Activated T-cell treated with anti-CD3 and anti-CD28 coated beads, Interleukin-2, amount 50 U/mL, for 4 hours (primary cell): ENCODE results near the gene SAMD8. TPM values are rescaled to one million over a fixed set of nuclear protein-coding genes. Genes with fewer than 3 reads are reported as not detected.
"Not testable (repeated sequence)": the region's sequence is repeated elsewhere in the genome, so short reads cannot be mapped to it uniquely, and the experiment has no call there.

Experiments
- ATAC-seq, 2 donors: fragments of 200-7000 bp; cut with Tn5 transposase; one replicate each; pipeline ENCODE4 v1.10.0; 2021
- DNase-seq: peaks from one replicate; pipeline ENCODE4 v3.0.0-alpha.2; 2020
- H3K27me3 Mint-ChIP-seq: one replicate; pipeline ENCODE4 v1.8.0; 2021; ENCODE audit warnings: low read depth, mixed read lengths
- H3K36me3 Mint-ChIP-seq: one replicate; pipeline ENCODE4 v1.8.0; 2022; ENCODE audit warnings: mixed read lengths; ENCODE audit not compliant: insufficient read depth
- H3K4me1 Mint-ChIP-seq: one replicate; pipeline ENCODE4 v1.8.0; 2021; ENCODE audit warnings: low read depth, mixed read lengths
- H3K4me3 Mint-ChIP-seq: one replicate; pipeline ENCODE4 v1.8.0; 2021; ENCODE audit warnings: mild to moderate bottlenecking, moderate library complexity, mixed read lengths
- H3K9me3 Mint-ChIP-seq: one replicate; pipeline ENCODE4 v1.8.0; 2021; ENCODE audit warnings: mixed read lengths
- total RNA-seq, 3 donors: library from RNA; stranded (reverse); gene quantifications; one replicate each; pipeline ENCODE4 v1.2.1, GENCODE V29; 2021

SAMD8 gene
- total RNA-seq, 3 donors from 2014 or later, result 12.7 to 16.8 (median 13.7) TPM

DNA sequence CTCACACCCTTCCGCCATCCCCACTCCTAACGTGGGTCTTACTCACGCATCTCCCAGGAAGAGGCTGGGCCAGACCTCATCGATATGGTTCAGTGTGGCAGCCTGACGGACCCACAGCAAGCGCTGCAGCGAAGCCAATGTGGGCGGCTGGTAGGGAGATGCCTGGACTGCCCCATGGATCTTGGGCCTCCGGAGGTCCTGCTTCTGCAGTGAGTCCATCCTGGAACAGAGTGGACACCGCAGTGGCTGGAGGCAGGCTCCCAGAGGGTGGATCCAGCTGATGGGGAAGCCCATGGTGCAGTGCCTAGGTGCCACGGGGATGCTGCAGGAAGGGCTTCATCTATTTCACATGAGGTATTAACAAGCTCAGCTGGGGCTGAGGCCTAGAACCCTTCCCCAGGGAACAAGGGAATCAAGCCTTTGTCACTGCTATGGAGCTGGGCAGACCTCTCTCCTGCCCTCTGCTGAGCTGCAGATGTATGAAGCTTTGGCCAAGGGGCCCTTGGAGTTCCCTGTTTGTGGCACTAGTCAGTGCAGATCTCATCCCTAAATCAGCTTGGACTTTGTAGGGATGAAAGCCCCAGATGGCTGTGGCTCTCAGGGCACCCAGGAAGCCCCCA, 13.7 kb upstream of the SAMD8 start:
- H3K9me3 Mint-ChIP-seq, result no peaks in the 10 kb centered on the region
- H3K4me3 Mint-ChIP-seq, result no peak overlapping the region
- no peaks in the 10 kb centered on the region for H3K36me3 Mint-ChIP-seq
- no peak for ATAC-seq
- H3K4me1 Mint-ChIP-seq, result peaks cover 3% of the 10 kb centered on the region
- no peak for DNase-seq
- H3K27me3 Mint-ChIP-seq, result no peaks in the 10 kb centered on the region

DNA sequence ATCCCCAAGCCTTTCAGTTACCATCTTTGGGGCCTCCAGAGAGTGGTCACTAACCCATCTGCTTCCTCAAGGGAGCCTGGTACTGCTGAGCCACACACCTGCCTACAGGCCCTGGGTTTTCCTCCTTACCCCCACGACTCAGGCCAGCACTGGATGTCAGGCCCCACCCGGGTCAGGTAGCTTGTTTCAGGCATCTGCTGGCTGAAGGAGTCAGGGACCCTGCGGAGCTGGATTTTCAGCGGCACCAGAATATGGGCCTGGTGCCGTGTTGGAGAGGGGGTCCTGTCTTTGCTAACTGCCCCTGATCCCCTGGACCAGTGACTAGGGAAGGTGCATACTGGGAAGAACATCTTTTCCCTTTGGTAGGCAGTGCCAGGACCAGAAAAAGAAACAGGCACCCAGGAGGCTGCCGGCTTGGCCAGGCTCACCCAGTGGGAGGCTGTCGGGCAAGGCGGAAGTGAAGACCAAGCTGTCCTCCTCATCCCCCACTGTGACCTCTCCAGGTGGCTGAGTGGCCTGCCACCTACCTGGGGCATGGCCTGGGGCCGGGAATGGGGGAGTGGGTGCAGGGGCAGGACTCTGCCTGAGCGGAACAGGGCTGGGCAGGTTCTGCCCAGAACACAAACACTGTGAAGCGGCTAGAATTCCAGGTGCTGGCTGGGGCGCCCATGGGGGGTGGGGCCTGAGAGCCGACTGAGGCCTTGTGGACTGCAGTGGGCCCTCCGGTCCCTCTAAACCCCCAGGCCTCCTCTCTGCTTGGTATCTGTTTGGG, 12.4 kb upstream of the SAMD8 start:
- DNase-seq, result no peak
- no peak for ATAC-seq
- no peak overlapping the region for H3K4me3 Mint-ChIP-seq
- H3K36me3 Mint-ChIP-seq, result no peaks in the 10 kb centered on the region
- H3K4me1 Mint-ChIP-seq, result peaks cover 3% of the 10 kb centered on the region
- no peaks in the 10 kb centered on the region for H3K27me3 Mint-ChIP-seq
- no peaks in the 10 kb centered on the region for H3K9me3 Mint-ChIP-seq

DNA sequence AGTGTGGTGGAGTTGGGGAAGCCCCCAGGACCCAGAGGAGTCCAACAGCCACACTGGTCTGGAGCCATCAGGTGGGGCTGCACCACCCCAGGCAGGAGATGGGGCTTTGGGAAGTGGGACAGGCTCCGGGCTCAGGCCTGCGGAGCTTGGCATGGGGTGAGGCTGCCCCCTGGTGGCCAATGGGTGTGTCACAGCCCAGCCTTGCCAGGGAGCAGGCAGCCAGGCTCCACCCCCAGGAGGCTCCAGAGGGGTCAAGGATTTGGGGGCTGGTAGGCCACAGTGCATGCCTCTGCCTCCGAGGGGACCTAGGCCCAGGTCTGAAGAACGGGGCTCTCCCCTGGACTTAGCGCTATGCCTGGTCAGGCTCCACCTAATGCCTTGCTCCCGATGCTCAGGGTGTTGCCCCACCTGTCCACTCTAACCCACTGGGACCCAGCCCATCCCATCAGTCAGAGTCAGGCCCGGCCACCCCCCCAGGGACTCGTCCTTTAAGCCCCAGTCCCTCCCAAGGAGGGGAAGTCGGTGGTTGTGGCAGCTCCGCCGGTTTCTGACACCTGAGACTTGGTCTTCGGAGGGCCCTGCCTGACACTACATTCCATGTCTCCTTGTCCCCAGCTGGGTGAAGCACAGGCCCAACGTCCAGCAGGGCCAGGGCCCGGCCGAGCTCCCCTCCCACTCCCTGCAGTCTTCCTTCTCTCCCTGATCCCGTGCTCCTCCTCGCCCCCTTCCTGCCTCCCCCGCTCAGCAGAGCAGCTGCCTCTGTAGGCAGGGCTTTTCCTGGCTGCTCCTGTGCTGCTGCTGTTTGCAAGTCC, 11.3 kb upstream of the SAMD8 start:
- peak; percentile 93 to 95 for ATAC-seq
- Mint-ChIP-seq H3K4me3 (no peak overlapping the region), H3K4me1 (peaks cover 3% of the 10 kb centered on the region), H3K27me3 (no peaks in the 10 kb centered on the region), H3K36me3 (no peaks in the 10 kb centered on the region), H3K9me3 (no peaks in the 10 kb centered on the region)
- DNase-seq, result peak; percentile 83

GRCh38 chr10:75100764-75101291, 10.6 kb upstream of the SAMD8 start:
- DNase-seq (no peak), ATAC-seq (no peak)
- Mint-ChIP-seq H3K9me3 (no peaks in the 10 kb centered on the region), H3K36me3 (no peaks in the 10 kb centered on the region), H3K4me1 (peaks cover 3% of the 10 kb centered on the region), H3K4me3 (no peak overlapping the region), H3K27me3 (no peaks in the 10 kb centered on the region)

- no peak for ATAC-seq
- Mint-ChIP-seq H3K36me3 (no peaks in the 10 kb centered on the region), H3K4me1 (peaks cover 3% of the 10 kb centered on the region), H3K9me3 (no peaks in the 10 kb centered on the region), H3K4me3 (no peak overlapping the region), H3K27me3 (no peaks in the 10 kb centered on the region)
- no peak for DNase-seq
Observed at GRCh38 chr10:75101416-75102251, 9.8 kb upstream of the SAMD8 start.

DNA sequence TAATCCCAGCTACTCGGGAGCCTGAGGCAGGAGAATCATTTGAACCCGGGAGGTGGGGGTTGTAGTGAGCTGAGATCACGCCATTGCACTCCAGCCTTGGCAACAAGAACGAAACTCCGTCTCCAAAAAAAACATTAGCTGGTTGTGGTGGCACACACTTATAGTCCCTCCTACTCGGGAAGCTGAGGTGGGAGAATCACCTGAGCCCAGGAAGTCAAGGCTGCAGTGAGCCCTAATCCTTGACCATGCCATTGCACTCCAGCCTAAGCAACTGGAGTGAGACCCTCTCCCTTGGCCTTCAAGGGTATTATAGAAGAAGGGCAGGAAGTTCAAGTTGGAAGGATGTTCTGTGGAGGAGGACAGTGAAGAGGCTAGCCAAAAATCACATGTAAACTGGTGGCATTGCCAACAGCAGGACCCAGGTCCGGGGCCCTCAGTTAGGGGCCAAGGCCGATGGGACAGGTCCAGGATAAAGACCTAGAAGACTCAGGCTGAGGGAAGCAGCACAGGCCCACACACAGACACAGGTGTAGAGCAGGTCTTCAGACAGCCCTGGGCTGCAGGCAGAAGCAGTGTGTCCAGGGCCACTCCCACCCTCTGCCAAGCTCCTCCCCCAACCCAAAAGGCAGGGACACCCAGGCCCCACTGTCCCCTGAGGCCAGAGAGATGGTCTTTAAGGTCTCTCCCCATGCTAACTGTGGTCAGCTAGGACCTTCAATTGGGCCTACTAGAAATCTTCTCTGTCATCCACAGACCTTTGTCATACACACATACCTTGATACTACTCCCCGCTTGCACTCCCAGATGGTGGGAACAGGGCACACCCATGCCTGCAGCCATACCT, 8.4 kb upstream of the SAMD8 start:
- Mint-ChIP-seq H3K36me3 (no peaks in the 10 kb centered on the region), H3K27me3 (no peaks in the 10 kb centered on the region), H3K4me1 (peaks cover 3% of the 10 kb centered on the region), H3K9me3 (no peaks in the 10 kb centered on the region), H3K4me3 (no peak overlapping the region)
- ATAC-seq (no peak), DNase-seq (no peak)

DNA sequence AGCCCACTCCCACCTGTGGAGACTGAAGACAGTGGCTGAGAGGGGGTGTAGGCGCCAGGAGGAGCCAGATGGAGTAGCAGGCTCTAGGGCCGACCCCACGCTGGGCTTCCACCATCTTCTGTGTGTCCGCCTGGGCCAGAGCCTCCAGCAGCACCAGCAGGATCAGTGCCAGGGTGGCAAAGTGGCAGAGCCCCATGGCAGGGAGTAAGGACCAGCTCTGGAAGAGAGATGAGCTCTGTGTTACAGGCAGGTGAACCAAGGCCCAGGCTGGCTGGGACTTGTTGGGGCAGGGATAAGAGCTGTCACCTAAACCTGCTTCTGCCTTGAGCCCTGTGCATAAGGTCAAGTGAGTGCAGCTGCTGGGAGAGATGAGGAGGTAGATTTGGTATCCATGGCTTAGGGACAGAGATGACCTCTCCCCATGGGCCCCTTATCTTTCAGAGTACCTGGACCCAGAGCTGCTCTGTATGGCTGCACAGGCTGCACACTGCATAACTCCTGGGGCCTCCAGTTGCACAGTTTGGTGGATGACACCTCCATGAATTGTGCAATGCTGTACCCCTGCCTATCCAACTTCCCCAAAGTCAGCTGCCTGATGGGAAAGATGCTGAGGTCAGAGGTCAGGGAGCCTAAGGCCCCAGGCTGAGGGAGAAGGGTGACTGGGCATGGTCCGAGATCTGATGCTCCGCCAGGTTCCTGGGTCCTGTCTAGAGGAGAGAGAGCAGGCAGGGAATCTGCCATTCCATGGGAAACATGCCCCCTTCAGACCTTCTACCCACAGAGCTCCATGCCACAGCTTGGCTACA, 7.4 kb upstream of the SAMD8 start:
- no peak for ATAC-seq

GRCh38 chr10:75104842-75105241, 6.6 kb upstream of the SAMD8 start:
- no peak overlapping the region for H3K4me3 Mint-ChIP-seq
- H3K36me3 Mint-ChIP-seq, result no peaks in the 10 kb centered on the region
- peaks cover 5% of the 10 kb centered on the region for H3K4me1 Mint-ChIP-seq
- no peak for DNase-seq
- H3K9me3 Mint-ChIP-seq, result no peaks in the 10 kb centered on the region
- H3K27me3 Mint-ChIP-seq, result no peaks in the 10 kb centered on the region
- ATAC-seq, result no peak

More for the DNA sequence above, 7.4 kb upstream of the SAMD8 start:
- Mint-ChIP-seq H3K4me1 (peaks cover 3% of the 10 kb centered on the region), H3K9me3 (no peaks in the 10 kb centered on the region), H3K27me3 (no peaks in the 10 kb centered on the region), H3K4me3 (no peak overlapping the region), H3K36me3 (no peaks in the 10 kb centered on the region)
- no peak for DNase-seq

- no peak for ATAC-seq
- Mint-ChIP-seq H3K9me3 (no peaks in the 10 kb centered on the region), H3K4me3 (no peak overlapping the region), H3K4me1 (peaks cover 13% of the 10 kb centered on the region), H3K36me3 (no peaks in the 10 kb centered on the region), H3K27me3 (no peaks in the 10 kb centered on the region)
- DNase-seq, result no peak
Observed at GRCh38 chr10:75105576-75106197, 5.8 kb upstream of the SAMD8 start.

GRCh38 chr10:75106242-75106641, 5.2 kb upstream of the SAMD8 start:
- peaks cover 17% of the 10 kb centered on the region for H3K4me1 Mint-ChIP-seq
- no peaks in the 10 kb centered on the region for H3K36me3 Mint-ChIP-seq
- H3K4me3 Mint-ChIP-seq, result no peak overlapping the region
- no peak for DNase-seq
- H3K27me3 Mint-ChIP-seq, result no peaks in the 10 kb centered on the region
- ATAC-seq, result no peak
- no peaks in the 10 kb centered on the region for H3K9me3 Mint-ChIP-seq

- H3K36me3 Mint-ChIP-seq, H3K4me3 Mint-ChIP-seq, ATAC-seq, DNase-seq, H3K27me3 Mint-ChIP-seq, H3K9me3 Mint-ChIP-seq: not testable (repeated sequence)
- H3K4me1 Mint-ChIP-seq, result peaks cover 17% of the 10 kb centered on the region
Observed at GRCh38 chr10:75106891-75107290, 4.6 kb upstream of the SAMD8 start.
